Body of pancreas (tissue), 4 donors: ENCODE results near the gene FADS1. TPM values are rescaled to one million over a fixed set of nuclear protein-coding genes. Genes with fewer than 3 reads are reported as not detected.

Source experiments
- ATAC-seq: fragments of 150-250 bp; one replicate; pipeline ENCODE4 v1.9.1; 2016
- DNase-seq, 4 donors: peaks; one replicate each; pipeline ENCODE4 v3.0.0-alpha.2; 2019
- H3K27ac ChIP-seq, 4 donors: fragments of 200-600 bp; sonication (generic); 1 replicate in 3 of 4; 2 replicates in 1 of 4; pipeline versions ENCODE4 v1.5.1 to v1.6.1; 2016 to 2019; ENCODE audit warnings: mild to moderate bottlenecking in 1 of 4, mixed read lengths in 1 of 4, moderate library complexity in 1 of 4
- H3K27me3 ChIP-seq, 2 donors: fragments of 200-600 bp; sonication (generic); one replicate each; pipeline ENCODE4 v1.6.0; 2016; ENCODE audit warnings: mild to moderate bottlenecking in 1 of 2
- H3K36me3 ChIP-seq, 2 donors: fragments of 200-600 bp; sonication (generic); replicated peaks in 1 of 2; 2 replicates each; pipeline ENCODE4 v1.5.1; 2016; ENCODE audit warnings: low read depth in 2 of 2; ENCODE audit not compliant: insufficient read depth in 1 of 2
- H3K4me1 ChIP-seq: fragments of 200-600 bp; sonication (generic); one replicate; pipeline ENCODE4 v1.6.0; 2016
- H3K4me3 ChIP-seq, 2 donors: fragments of 200-600 bp; sonication (generic); 1 replicate in 1 of 2; 2 replicates in 1 of 2; pipeline ENCODE4 v1.5.1; 2016 to 2019
- H3K9me3 ChIP-seq, 3 donors: fragments of 200-600 bp; sonication (generic); 1 replicate in 2 of 3; 2 replicates in 1 of 3; pipeline ENCODE4 v1.5.1; 2016
- CTCF ChIP-seq, 7 experiments: fragments of 450-650 bp in 4 of 7; fragments of 200-600 bp in 3 of 7; sonication (generic) in 3 of 7; IDR thresholded peaks; one replicate each; pipeline ENCODE4 v1.5.1; 2016 to 2019; ENCODE audit warnings: antibody characterized with exemption in 7 of 7
- POLR2A ChIP-seq, 3 donors: fragments of 450-650 bp; IDR thresholded peaks; one replicate each; pipeline ENCODE4 v1.6.1; 2016; ENCODE audit warnings: antibody characterized with exemption in 3 of 3, mild to moderate bottlenecking in 2 of 3
- WGBS, 2 donors: methylation state at CpG; one replicate each; pipeline ENCODE4 v1.1.5; 2017; 5-methylcytosine and 5-hydroxymethylcytosine counted together
- intact Hi-C: fragments of 100-400 bp; cut with DNase I; formaldehyde crosslinking; loops from one replicate; pipeline ENCODE4 v1.15.1; 2023
- total RNA-seq, 2 donors: library from RNA; depleted of rRNA; stranded (reverse); fragments of >200 nt; gene quantifications; one replicate each; pipeline ENCODE4 v1.1.0, GENCODE V29; 2016

The FADS1 gene
- total RNA-seq, 2 donors from 2014 or later, result 4.6 to 7.0 TPM

DNA sequence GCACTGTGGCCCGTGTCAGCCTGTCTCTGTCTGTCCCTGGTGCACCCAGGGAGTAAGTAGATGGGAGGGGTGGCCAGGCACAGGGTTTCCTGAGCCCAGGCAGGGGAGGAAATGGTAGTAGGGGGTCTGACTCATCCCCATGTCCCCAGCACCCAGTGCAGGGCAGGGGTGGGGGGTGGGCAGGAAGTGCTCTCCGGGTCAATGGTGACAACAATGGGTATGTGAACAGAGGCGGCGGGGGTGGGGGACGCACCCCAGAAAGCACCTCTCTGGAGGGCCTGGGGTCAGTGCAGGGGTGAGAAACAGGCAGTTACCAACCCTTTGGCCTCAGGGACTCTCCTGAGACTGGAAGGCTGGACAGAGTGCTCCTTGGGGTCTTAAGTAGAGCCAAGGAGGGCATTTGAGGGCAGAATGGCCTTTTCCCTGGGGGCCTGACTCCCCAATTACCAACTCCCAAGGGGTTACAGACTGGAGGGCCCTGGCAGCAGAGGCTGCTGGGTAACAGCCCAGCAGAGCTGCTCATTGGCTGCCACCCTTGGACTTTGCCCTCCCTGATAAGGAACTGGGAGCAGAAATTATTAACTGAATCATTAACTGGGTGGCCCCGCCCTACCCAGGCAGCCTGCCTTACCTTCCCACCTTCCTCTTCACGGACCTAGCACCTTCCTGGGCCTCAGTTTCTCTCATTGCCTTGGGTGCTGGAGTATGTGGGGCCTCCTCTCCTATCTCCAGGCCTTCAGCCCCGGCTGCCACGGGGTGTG, 60.2 kb downstream of the FADS1 start:
- intact Hi-C loops, result no loop called here
- TF ChIP-seq CTCF (IDR thresholded peaks at IDR 0.05), result peak in 1 of 7 experiments; percentile 5
- TF ChIP-seq POLR2A (IDR thresholded peaks at IDR 0.05), result peak in 2 of 3 donors; percentile 27 to 62
- peaks cover 68% of the 10 kb centered on the region for H3K4me1 ChIP-seq
- H3K27me3 ChIP-seq, result no peaks in the 10 kb centered on the region
- no peak overlapping the region for H3K4me3 ChIP-seq
- ATAC-seq (peak; percentile 87), DNase-seq (peak; percentile 88 to 95 (median 94))
- H3K9me3 ChIP-seq, result no peaks in the 10 kb centered on the region
- WGBS, 2 donors, result 3 to 12% methylated on average over 3 to 9 of the region's 9 CpGs
- H3K36me3 ChIP-seq, result no peaks in the 10 kb centered on the region
- peak overlapping the region; percentile 85 to 97 (median 96) for H3K27ac ChIP-seq

- Histone ChIP-seq H3K27ac (peak overlapping the region; percentile 85 to 97 (median 96)), H3K36me3 (no peaks in the 10 kb centered on the region), H3K27me3 (no peaks in the 10 kb centered on the region), H3K4me1 (peaks cover 74% of the 10 kb centered on the region), H3K4me3 (no peak overlapping the region), H3K9me3 (no peaks in the 10 kb centered on the region)
- peak in 2 of 3 donors; percentile 23 to 81 for TF ChIP-seq POLR2A (IDR thresholded peaks at IDR 0.05)
- no peak for TF ChIP-seq CTCF (IDR thresholded peaks at IDR 0.05)
- WGBS, 2 donors, result 32 to 80% methylated on average over 2 to 4 of the region's 4 CpGs
- DNase-seq (no peak), ATAC-seq (no peak)
- intact Hi-C loops, result no loop called here
Measured at GRCh38 chr11:61756147-61756451, 60.7 kb downstream of the FADS1 start.

- WGBS, 2 donors, result 43 to 56% methylated on average over 16 to 17 of the region's 31 CpGs
- peak; percentile 45 to 66 (median 56) for DNase-seq
Measured at GRCh38 chr11:61754534-61755482, 62.0 kb downstream of the FADS1 start.

DNA sequence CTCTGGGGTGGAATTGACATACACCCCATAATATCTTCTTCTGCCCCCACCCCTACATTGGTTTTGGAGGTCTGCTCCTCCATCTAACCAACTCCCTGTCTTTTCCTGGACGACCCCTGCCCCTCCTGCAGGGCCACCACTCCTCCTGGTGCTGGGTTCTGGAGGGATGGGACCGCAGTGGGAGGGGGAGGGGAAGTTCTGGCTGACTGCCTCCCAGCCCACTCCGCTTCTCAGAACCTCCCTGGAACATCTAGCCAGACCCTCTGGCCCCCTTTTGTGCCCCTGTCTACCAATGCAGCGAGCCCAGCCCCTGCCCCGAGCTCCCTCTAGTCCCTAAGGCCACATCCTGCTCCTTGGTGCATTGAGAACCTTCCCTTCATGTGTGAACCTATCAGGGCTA, 63.1 kb downstream of the FADS1 start:
- intact Hi-C loops, result no loop called here
- Histone ChIP-seq H3K27ac (peak overlapping the region; percentile 85 to 97 (median 96)), H3K4me3 (no peak overlapping the region), H3K9me3 (no peaks in the 10 kb centered on the region), H3K27me3 (no peaks in the 10 kb centered on the region), H3K36me3 (no peaks in the 10 kb centered on the region), H3K4me1 (peaks cover 69% of the 10 kb centered on the region)
- TF ChIP-seq POLR2A (IDR thresholded peaks at IDR 0.05), result no peak
- no peak for TF ChIP-seq CTCF (IDR thresholded peaks at IDR 0.05)
- DNase-seq (no peak), ATAC-seq (no peak)
- 42 to 49% methylated on average over 5 of the region's 5 CpGs for WGBS, 2 donors

More at GRCh38 chr11:61754534-61755482, 62.0 kb downstream of the FADS1 start:
- H3K27me3 ChIP-seq, result no peaks in the 10 kb centered on the region
- no peaks in the 10 kb centered on the region for H3K36me3 ChIP-seq
- no peak for ATAC-seq
- peaks cover 69% of the 10 kb centered on the region for H3K4me1 ChIP-seq
- no peaks in the 10 kb centered on the region for H3K9me3 ChIP-seq
- H3K4me3 ChIP-seq, result no peak overlapping the region
- intact Hi-C loops, result no loop called here
- peak overlapping the region; percentile 85 to 97 (median 96) for H3K27ac ChIP-seq
- TF ChIP-seq CTCF (IDR thresholded peaks at IDR 0.05) (no peak), POLR2A (IDR thresholded peaks at IDR 0.05) (peak in 2 of 3 donors; percentile 19 to 27)
